T1000 (cell line): ENCODE data around the gene PCF11.
"Not testable (repeated sequence)": the region's sequence is repeated elsewhere in the genome, so short reads cannot be mapped to it uniquely, and the experiment has no call there.

Experiments used
- DNase-seq: peaks from one replicate; lab custom pipeline; 2025; ENCODE audit warnings: mixed read lengths; lab: John Stamatoyannopoulos, UW

The PCF11 gene

DNA sequence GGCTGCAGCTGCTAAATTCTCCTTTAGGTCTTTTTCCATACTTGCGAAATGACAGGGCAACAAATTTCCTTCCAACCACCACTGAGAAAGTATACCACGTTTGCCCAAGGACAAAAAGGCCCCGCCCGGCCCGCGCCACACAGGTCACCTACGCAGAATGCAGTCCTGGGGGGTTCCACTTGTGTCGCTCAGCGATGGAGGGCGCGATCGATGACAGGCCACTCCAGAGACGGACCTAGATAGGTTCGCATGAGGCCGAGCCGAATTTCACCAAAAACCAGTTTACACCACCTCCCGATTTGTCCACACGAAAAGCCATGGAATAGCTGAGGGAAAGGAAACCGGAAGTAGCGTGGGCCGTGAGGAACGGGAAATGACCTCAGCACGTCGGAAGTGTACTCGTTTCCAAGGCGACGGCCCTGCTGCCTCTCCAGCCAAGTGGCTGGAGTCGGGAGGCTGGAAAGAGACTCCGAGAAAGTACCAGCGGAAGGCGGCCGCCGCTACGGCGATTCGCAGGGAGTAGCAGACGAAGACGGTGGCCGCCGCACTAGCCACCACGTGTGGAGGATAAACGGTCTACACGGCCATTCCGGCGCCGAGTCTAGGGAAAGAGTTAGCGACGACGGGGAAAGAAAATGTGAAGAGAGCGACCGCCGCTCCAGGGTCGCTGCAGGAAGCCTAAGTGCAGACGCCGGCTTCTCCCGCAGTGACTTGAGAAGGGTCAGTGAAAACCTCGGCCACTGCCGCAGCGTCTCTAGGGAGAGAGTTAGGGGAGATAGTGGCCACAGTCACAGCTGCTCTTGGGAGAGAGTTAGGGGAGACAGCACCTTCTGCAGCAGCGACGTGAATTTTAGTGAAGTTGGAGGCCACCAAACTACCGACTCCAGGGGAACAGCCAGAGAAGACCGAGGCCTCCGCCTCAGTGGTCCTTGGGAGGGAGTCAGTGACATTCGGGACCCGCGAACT, 36.7 kb downstream of the PCF11 start, which contains the start of gene ANKRD42:
ANKRD42 (plus strand) TSS at position 398 of the 966 bp plus-strand sequence. CDS start 959 bp downstream, outside the sequence.
- peak; percentile 58 for DNase-seq

DNA sequence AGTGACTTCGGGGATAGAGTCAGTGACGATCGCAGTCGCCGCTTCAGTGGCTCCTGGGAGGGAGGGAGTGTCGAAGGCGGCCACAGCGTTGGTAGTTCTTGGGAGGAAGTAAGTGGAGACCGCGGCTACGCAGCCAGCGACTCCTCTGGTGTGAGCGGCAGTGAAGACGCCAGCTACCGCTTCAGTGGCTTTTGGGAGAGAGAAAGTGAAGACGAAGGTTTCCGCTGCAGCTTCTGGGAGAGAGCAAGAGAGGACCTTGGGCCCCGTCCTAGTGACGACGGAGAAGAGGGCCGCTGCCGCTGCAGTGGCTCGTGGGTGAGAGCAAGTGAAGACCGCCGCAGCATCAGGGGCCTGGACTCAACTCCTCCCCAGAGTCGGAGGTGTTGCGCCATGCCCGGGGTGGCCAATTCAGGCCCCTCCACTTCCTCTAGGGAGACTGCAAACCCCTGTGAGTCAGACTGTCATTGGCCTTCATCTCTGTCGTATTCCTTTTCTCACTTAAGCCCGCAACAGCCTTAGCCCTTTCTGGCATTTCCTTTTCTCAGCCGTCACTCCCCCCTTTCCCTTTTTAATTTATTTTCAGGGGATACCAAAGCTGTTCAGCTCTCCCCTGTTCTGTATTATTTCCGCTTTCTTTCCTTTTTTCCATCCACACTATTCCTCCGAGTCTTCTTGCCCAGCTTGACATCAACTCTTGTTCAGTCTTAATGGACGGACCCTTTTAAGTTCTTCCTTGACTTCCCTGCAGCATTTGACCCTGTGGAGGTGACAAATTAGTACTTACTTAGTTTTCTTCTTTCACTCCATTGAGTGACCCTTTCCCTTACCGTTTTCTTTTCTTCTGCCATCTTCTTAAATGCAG, 37.6 kb downstream of the PCF11 start:
- DNase-seq, result peak; percentile 33

DNA sequence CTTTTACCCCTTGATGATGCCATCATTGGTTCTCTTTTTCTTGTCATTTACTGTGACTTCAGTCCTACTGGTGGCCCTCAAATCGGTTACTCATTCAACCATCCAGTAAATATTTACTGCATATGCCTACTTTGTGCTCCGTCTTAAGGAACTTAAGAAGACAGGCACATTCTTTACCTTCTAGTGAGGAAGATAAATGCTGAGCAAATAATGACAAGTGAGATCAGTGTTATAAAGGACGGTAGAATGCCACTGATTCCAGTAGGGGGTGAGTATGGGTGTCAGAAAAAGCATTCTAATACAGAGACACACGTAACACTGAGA, 38.2 kb downstream of the PCF11 start:
- no peak for DNase-seq

DNA sequence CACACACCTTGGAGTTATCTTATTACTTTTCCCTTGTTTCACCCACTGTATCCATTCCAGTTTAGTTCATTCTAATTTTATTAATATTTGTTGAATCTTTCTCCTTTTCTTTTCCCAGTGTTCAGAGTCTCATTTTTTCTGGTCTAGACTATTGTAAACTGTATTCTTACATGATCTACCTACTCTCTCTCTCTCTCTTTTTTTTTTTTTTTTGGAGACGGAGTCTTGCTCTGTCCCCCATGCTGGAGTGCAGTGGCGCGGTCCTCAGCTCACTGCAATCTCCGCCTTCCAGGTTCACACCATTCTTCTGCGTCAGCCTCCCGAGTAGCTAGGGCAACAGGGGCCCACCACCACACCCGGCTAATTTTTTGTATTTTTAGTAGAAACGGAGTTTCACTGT, 38.7 kb downstream of the PCF11 start:
- no peak for DNase-seq

DNA sequence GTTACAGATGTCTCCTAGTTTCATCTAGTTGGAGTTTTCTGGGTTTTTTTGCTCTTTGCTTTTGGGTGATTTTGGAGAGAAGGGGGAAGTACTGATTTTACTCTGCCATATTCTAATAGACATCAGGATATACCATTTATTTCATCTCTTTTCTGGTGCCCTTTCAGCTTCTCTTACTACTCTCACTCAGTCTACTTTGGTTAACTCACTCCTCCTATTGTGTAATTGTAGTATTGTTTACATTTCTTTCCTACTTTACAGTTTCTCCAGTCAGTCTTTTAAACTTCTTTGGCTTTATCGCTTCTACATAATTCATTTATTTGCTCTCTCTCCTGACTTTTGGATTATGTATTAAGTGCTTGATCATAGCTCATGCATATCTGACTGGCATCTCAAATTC, 43.1 kb downstream of the PCF11 start:
- DNase-seq, result no peak

DNA sequence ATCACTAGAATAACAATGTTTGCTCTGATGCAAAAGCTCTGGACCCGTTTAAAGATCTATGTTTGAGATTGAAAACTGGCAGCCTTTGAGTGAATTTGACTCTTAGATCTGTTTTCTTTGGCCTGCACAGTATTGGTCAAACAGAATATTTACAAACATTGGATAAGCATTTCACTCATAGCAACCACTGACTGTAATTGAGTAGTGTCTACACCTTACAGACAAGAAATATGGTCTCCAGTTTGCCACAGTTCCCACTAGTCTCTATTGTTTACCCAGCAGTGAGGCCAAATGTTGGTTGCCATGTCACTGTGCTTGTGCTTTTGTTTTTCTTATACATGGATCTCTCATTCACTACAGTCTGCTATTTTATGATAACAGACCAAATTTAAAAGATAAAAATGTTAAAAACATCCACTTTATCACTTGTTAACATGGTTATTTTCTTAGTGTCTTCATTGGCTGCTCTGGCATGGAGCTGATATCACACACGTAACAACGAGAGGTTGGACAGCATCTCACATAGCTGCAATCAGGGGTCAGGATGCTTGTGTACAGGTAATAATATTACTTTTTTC, 48.8 kb downstream of the PCF11 start:
- DNase-seq, result no peak

DNA sequence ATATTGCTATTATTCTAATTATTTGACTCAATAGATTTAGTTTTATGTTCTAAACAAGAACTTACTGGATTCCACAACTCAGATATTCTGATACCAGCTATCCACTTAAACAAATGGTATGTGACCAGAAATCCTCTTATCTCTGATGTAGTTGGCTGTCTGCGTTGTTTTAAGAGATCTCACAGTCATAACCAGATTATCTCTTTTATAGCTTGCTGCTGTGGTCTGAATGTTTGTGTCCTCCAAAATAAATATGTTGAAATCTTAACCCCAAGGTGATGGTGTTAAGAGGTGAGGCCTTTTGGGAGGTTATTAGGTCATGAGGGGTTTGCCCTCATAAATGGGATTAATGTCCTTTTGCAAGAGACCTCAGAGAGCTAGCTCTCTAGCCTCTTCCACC, 49.3 kb downstream of the PCF11 start:
- no peak for DNase-seq

DNA sequence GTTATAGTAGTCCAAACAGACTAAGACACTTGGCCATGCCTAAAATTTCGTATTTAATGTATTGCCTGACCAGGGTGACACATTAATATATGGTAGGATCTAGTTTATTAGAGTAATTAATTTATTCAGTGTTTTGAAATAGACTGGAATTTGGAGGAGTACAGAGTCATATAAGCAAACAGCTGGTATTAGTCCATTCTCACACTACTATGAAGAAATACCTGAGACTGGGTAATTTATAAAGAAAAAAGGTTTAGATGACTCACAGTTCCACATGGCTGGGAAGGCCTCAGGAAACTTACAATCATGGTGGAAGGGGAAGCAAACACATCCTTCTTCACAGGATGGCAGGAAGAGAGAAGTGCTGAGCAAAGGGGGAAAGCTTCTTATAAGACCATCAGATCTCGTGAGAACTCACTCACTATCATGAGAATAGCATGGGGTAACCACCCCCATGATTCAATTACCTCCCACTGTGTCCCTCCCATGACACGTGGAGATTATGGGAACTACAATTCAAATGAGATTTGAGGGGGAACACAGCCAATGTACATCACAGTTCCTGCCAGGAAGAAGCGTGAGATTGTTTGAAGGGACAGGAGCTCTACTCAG, 49.9 kb downstream of the PCF11 start:
- DNase-seq, result not testable (repeated sequence)

DNA sequence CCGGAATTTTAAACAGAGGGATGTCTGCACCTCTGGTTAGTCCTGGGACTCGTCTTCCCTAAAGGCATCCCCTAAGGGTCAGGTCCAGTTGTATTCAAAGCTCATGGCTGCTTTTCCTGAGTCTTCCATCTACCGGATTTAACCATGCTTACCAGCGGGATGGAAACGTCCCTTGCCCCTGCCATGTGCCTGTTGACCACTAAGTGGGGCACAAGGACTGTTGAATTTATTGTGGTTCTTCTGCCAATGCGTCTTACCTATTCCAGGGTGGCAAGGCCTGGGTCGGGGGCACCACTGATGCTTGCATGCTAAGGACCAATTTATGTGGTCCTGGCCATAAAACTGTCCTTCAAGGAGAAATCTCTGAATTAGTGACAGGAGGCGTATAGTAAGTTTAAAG, 62.2 kb downstream of the PCF11 start:
- DNase-seq, result no peak

DNA sequence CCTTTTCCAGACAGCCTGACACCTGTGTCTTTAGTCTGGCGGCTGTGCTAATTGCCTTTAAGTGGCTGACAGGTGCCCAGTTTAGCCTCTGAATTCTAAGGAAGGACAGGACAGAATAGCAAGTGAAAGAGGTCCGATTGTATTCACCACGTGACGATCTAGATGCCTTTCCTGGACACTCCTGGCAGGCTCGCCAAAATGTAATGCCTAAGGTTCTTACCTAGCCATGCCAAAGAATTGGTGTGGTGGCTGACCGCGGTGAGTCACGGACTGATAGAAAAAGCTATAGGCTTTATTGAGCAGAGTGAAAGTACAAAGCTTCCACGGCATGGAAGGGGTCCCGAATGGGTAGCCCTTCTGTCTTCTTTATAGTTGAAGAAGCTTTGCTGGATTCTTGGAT, 63.3 kb downstream of the PCF11 start:
- DNase-seq, result no peak

DNA sequence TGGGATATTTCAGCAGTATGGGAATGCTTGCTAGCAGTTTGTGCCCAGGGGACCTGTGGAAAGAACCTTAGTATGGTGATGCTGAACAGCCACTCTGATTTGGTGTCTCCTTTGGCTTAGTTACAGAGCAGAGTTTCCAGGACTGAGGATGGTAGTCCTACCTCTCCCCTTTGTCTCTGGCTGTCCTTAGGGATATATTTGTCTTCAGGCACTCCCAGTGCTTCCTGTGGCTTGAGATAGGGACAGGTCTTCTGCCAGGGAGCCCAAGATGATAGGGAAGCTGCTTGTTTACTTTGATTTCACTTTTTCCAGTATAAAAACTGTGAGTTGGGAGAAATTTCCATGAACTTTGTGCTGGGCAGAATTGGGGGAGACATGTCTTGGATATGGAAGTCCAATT, 64.8 kb downstream of the PCF11 start:
- DNase-seq, result no peak

DNA sequence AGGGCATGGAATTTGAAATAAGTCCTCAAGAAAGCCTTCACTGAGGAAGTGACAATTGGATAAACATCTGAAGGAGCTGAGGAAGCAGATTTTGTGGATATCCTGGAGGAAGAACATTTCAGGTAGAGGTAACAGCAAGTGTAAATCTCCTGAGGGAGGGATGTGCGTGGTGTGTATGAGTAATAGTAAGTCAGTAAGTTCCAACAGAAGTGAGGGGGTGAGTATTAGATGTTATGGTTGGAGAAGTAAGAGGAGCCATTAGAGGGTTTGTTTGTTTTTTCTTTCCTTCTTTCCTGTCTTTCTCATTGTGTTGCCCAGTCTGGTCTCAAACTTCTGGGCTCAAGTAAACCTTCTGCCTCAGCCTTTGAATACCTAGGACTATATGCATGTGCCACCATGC, 65.6 kb downstream of the PCF11 start:
- DNase-seq, result no peak

DNA sequence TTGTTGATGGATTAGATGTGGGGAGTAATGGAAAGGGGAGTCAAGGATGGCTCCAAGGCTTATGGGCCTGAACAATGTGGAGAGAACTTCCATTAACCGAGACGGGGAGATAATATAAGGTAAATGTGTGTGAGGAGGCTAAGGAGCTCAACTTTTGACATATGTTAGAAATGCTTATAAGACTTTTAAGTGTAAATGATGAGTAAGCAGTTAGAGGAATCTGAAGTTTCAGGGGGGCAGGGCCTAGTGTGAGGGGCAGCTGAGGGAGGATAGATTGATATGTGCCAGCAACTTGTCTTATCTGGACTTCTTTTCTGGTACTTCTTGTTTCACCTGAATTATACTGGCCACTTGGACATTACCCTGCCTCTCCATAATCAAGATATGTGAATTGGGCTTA, 66.5 kb downstream of the PCF11 start:
- DNase-seq, result no peak

DNA sequence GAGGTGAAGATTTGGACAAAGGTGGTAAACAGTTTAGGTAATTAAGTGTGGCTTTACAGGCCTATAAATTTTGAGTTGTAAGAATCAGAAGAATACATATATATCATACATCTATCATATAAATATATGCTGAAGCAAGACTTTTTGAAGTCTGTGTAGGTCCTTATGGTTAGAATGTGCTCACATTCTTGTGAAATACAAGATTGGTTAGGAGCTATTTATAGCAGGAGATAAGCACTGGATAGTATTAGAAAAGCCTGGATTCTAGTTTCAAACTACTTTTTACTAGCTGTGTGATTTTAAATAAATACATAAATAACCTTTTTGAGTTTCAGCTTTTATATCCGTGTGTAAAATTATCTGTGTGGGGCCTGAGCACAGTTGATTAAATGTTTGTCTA, 78.9 kb downstream of the PCF11 start:
- DNase-seq, result no peak
